Measurements from ENCODE around the gene AKT2.

Gene AKT2

GRCh38 chr19:40241125-40241808, 43.9 kb downstream of the AKT2 start:
- TF ChIP-seq, protein P1, sequence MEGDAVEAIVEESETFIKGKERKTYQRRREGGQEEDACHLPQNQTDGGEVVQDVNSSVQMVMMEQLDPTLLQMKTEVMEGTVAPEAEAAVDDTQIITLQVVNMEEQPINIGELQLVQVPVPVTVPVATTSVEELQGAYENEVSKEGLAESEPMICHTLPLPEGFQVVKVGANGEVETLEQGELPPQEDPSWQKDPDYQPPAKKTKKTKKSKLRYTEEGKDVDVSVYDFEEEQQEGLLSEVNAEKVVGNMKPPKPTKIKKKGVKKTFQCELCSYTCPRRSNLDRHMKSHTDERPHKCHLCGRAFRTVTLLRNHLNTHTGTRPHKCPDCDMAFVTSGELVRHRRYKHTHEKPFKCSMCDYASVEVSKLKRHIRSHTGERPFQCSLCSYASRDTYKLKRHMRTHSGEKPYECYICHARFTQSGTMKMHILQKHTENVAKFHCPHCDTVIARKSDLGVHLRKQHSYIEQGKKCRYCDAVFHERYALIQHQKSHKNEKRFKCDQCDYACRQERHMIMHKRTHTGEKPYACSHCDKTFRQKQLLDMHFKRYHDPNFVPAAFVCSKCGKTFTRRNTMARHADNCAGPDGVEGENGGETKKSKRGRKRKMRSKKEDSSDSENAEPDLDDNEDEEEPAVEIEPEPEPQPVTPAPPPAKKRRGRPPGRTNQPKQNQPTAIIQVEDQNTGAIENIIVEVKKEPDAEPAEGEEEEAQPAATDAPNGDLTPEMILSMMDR (IDR thresholded peaks at IDR 0.05; ENCODE audit: insufficient read depth, low read depth, low read length, missing control alignments) = no peak

GRCh38 chr19:40240332-40240731, 44.8 kb downstream of the AKT2 start:
- no peak for DNase-seq (ENCODE audit: low read depth)

More at GRCh38 chr19:40241125-40241808, 43.9 kb downstream of the AKT2 start:
- H3K4me3 ChIP-seq (ENCODE audit: low read length) = no peak overlapping the region
- no peak for DNase-seq (ENCODE audit: low read depth)

DNA sequence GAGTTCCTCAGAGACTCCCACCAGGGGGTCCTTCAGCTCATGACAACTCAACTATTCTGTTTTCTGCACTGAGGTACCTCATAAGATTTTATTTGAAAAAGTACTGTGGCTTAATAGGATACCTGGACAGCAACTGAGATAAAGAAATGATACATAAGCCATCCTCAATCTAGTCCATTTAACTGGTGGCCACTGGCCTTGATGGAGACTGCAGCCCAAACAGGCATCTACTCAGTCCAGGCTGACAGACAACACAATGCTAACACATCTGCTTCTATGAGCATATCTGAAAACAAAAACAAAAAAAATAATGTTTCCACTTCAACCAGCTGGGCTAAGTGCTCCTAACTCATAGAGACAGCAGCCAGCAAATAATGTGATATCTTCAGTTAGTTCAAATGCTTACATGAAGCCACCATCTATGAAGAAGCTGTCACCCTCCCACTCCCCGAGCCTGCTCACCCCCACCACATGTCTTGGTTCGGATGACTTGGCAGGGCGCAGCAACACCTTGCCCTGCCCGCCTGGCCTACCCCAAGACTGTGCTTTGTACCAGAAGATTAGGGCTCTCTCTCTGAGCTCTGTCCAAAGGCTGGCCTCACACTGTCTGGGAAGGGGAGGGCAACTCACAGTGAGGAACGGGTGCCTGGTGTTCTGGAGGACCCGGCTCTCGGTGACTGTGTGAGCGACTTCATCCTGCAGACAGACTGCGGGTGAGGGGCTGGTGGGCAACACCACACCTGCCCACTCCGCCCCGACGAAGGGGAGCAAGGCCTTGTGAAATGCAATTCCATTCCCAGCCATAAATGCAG, 45.5 kb downstream of the AKT2 start:
- DNase-seq (ENCODE audit: low read depth) = no peak

More at GRCh38 chr19:40240332-40240731, 44.8 kb downstream of the AKT2 start:
- TF ChIP-seq, protein P1 (IDR thresholded peaks at IDR 0.05; ENCODE audit: insufficient read depth, low read depth, low read length, missing control alignments) = no peak
- H3K4me3 ChIP-seq (ENCODE audit: low read length) = no peak overlapping the region

GRCh38 chr19:40238775-40239174, 46.4 kb downstream of the AKT2 start:
- TF ChIP-seq, protein P1 (IDR thresholded peaks at IDR 0.05; ENCODE audit: insufficient read depth, low read depth, low read length, missing control alignments) = no peak
- no peak for DNase-seq (ENCODE audit: low read depth)
- no peak overlapping the region for H3K4me3 ChIP-seq (ENCODE audit: low read length)

More for the DNA sequence above, 45.5 kb downstream of the AKT2 start:
- H3K4me3 ChIP-seq (ENCODE audit: low read length) = no peak overlapping the region
- TF ChIP-seq, protein P1 (IDR thresholded peaks at IDR 0.05; ENCODE audit: insufficient read depth, low read depth, low read length, missing control alignments) = no peak

GRCh38 chr19:40237791-40238190, 47.4 kb downstream of the AKT2 start:
- TF ChIP-seq, protein P1 (IDR thresholded peaks at IDR 0.05; ENCODE audit: insufficient read depth, low read depth, low read length, missing control alignments) = no peak
- DNase-seq (ENCODE audit: low read depth) = no peak
- H3K4me3 ChIP-seq (ENCODE audit: low read length) = no peak overlapping the region

- H3K4me3 ChIP-seq (ENCODE audit: low read length) = no peak overlapping the region
- TF ChIP-seq, protein P1 (IDR thresholded peaks at IDR 0.05; ENCODE audit: insufficient read depth, low read depth, low read length, missing control alignments) = no peak
- DNase-seq (ENCODE audit: low read depth) = no peak
Measured at GRCh38 chr19:40236366-40236765, 48.8 kb downstream of the AKT2 start.
